Stimulated activated CD4-positive, alpha-beta T cell treated with anti-CD3 and anti-CD28 coated beads, Interleukin-2, amount 100 ng/mL, for 4 hours (primary cell): ENCODE results near the gene PRKCZ.
"Not testable (repeated sequence)": the region's sequence is repeated elsewhere in the genome, so short reads cannot be mapped to it uniquely, and the experiment has no call there.

Source experiments
- DNase-seq: peaks from one replicate; pipeline ENCODE4 v3.0.0-alpha.2; 2020; ENCODE audit warnings: low read depth

Gene PRKCZ

GRCh38 chr1:2103266-2103900, 53.2 kb downstream of the PRKCZ start:
- DNase-seq: no peak

DNA sequence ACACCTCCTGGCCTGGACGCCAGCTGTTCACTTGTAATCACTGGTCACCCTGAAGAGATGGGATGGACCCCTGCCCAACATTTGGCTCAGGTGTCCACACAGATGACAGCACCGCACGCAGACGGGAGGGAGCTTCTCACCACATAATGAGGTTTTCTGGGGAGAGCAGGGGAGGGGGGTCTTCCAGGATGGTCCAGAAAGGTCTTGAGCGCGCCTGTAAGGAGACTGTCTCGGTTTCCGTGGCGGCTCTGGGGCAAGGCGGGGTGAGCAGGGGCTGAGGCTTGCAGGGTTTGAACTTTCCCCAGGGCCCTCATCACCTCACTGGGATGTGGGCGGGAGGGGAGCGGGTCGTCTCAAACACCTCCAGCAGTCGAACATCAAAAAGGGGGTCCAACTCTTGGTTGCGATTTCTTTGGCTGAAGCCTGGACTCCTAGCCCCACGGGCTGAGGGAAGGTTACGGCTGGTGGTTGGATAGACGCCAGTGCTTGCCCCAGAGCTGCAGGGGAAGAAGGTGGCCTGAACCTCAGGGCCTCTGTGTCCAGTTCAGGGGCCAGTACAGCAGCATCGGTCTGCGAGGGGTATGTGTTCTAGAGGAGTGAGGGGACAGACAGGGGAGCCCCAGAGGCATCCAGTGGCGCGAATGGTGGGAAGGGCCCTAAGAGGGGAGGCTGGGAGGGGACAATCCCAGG, 53.8 kb downstream of the PRKCZ start:
- no peak for DNase-seq

- DNase-seq: no peak
Measured at GRCh38 chr1:2104621-2105427, 54.6 kb downstream of the PRKCZ start.

DNA sequence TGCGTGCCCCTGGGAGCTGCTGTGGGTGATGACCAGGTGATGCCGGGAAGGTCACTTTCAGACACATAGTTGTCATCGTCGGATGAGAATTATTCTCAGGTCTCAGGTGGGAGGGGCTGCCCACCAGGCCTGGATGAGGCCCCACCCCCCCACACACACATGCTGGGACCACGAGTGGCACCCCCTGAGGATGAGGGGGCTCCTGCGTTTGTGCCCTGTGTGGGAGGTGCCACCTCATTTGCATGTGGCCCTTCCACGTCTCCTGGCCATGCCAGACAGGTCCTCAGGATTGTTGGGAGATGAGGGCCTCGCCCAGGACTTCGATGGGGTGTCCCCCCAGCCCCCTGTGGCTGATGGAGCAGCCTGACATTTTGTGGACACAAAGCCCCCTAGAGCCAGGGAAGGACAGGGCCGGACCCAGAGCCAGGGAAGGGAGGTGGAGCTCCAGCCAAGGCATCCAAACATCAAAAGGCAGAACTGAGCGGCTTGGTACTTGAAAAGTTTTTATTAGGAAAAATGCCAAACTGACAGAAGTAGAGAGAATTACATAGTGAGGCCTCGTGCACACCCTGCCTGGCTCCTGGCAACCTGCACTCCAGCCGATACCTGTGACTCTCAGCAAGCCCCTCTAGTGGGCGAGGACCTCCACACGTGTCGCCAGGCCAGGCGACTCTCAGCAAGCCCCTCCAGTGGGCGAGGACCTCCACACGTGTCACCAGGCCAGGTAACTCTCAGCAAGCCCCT, 55.7 kb downstream of the PRKCZ start:
- no peak for DNase-seq

- DNase-seq: no peak
Measured at GRCh38 chr1:2106659-2107405, 56.6 kb downstream of the PRKCZ start.

GRCh38 chr1:2107586-2108212, 57.5 kb downstream of the PRKCZ start:
- no peak for DNase-seq

GRCh38 chr1:2108213-2108876, 58.1 kb downstream of the PRKCZ start:
- no peak for DNase-seq

GRCh38 chr1:2108877-2109580, 58.8 kb downstream of the PRKCZ start:
- no peak for DNase-seq

DNA sequence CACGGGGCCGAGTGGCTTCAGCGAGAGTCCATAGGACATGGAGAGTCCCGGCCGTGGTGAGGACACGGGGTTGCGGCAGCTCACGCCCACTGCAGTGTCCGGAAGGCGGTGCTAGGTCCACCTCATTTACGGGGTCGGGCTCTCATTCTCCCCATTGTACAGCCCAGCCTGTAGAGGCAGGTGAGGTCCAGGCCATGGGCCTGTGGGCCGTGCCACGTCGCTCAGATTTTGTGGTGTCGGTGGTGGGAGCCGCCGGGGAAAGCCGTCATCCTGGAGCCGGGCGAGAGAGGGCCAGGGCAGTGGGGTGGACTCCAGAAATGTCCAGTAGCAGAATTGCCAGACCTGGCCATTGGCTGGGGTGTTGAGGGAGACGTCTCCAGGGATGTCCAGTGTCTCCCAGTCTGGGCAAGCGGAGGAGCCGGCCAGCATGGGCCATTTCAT, 59.4 kb downstream of the PRKCZ start:
- DNase-seq: no peak

DNA sequence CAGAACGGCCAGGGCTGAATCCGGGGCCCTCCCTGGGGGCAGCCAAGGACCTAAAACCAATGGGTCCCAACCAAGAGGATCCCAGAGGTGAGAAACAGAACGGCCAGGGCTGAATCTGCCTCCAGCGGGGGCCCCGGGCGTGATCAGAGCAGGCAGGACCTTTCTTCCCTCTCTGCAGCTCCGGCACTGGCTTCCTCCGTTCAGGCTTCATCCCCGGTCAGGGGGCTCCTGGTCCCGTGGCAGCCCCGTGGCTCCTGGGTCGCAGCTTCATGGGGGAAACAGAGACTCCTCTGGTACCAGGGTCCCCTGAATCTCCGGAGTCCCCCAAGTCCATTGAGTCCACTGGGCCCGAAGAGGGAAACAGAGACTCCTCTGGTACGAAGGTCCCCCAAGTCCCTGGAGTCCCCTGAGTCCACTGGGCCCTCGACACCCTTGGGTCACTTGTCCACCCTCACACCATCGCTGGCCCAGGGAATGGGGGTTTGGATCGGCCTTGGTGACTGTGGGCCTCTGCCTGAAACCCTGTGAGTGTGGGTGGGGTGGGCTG, 60.1 kb downstream of the PRKCZ start:
- DNase-seq: no peak

GRCh38 chr1:2110738-2111673, 60.8 kb downstream of the PRKCZ start:
- no peak for DNase-seq

DNA sequence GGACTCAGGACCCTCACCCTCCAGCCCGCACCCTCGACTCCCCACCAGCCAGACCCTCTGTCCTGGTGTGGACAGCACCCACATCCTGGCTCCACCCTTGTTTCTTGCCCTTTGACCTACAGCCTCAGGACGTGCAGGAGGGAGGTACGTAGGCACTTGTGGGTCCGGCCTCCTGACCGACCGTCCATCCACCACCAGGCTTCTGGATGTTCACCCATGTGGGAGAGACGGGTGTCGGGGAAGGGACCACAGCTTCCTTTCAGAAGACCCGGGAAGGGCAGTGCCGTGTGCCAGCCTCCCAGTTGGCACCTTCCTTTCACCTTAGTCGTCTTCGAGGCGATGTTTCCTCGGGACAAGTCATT, 61.4 kb downstream of the PRKCZ start:
- no peak for DNase-seq

DNA sequence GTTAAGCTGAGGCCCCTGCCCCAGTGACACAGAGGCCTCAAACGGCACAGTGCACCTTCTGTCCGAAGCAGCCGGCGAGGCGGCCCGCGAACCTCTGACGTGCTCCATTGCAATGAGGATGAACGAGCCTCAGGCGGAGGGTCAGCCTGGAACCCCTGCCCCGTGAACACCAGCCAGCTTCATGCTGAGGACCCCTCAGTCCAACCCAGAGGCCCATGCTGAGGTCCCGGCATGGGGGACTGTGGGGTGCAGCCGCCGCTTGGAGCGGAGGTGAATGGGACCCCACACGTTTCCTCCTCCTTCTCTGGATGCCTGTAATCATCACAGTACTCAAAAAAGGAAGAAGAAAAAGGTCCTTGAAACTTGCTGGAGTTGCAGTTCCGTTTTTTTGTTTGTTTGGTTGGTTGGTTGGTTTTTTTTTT, 62.1 kb downstream of the PRKCZ start:
- DNase-seq: no peak

DNA sequence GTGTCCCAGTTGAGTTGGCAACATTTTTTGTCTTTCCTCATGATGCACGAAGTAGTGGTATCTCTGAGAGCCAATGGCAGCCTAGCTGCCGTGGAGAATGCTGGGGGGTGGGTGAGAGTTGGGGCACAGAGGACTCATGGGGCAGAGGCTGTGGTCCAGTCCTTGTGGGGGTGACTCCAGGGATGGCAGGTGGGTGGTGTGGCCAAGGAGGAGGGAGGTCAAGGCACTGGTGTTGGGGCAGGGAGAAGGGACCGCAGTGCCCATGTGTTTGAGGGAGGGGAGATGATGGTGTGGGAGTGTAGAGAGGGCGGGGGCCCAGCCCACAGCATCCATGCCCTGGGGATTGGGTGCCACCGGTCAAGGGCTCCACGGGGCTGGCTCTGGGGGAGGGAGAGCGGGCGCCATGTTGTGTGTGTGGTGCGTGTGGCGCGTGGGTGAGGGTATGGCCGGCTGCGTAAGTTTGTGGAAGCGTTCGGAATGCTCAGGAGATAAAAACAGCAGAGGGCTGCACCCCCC, 63.5 kb downstream of the PRKCZ start:
- DNase-seq: no peak

- DNase-seq: not testable (repeated sequence)
Measured at GRCh38 chr1:2114635-2115007, 64.4 kb downstream of the PRKCZ start.

GRCh38 chr1:2115008-2115641, 64.9 kb downstream of the PRKCZ start:
- DNase-seq: no peak

DNA sequence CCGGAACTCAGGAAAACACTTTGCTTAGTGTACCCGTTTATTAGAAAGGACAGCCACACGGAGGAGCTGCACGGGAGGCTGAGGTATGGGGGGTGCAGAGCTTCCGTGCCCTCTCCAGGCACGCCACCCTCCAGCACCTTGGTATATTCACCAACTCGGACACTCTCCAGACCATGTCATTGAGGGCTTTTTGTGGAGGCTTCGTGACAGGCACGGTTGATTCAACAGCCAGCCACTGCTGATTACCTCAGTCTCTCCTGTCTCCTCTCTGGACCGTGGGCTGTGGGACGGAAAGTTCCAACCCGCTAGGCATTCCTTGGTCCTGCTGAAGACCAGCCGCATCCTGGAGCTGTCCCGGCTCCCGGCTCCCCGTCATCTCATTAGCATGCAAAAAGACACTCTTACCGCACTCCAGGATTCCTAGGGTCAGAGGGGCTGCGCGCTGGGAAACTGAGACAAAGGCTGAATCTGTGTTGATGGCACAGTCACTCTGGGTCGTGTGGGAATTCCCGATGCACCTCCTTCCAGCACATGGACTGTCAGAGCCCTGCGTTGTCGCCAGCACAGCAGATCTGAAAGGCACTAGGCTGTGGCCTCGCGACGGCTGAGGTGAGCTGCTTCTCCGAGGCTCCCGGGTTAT, 65.6 kb downstream of the PRKCZ start:
- DNase-seq: no peak
